ENCODE data around the gene UMAD1.

The UMAD1 gene

GRCh38 chr7:7738177-7738576, 97.6 kb downstream of the UMAD1 start:
- TF ChIP-seq REST (IDR thresholded peaks at IDR 0.05; ENCODE audit: insufficient read depth in 1 of 2, low read depth in 2 of 2, low read length in 2 of 2) (no peak), FOXP2 (optimal IDR thresholded peaks at IDR 0.05; ENCODE audit: borderline replicate concordance, extremely low read depth, extremely low read length, insufficient read depth) (no peak), TAF1 (IDR thresholded peaks at IDR 0.05; ENCODE audit: borderline replicate concordance, insufficient read depth, low read length) (no peak), POLR2AphosphoS5 (IDR thresholded peaks at IDR 0.05; ENCODE audit: low read depth, low read length) (no peak), SIN3A (IDR thresholded peaks at IDR 0.05; ENCODE audit: borderline replicate concordance, insufficient read depth, low read length) (no peak)

- TF ChIP-seq REST (IDR thresholded peaks at IDR 0.05; ENCODE audit: insufficient read depth in 1 of 2, low read depth in 2 of 2, low read length in 2 of 2): no peak
- TF ChIP-seq SIN3A (IDR thresholded peaks at IDR 0.05; ENCODE audit: borderline replicate concordance, insufficient read depth, low read length): no peak
- no peak for TF ChIP-seq FOXP2 (optimal IDR thresholded peaks at IDR 0.05; ENCODE audit: borderline replicate concordance, extremely low read depth, extremely low read length, insufficient read depth)
- TF ChIP-seq TAF1 (IDR thresholded peaks at IDR 0.05; ENCODE audit: borderline replicate concordance, insufficient read depth, low read length): no peak
- no peak for TF ChIP-seq POLR2AphosphoS5 (IDR thresholded peaks at IDR 0.05; ENCODE audit: low read depth, low read length)
Measured at GRCh38 chr7:7738622-7739021, 98.1 kb downstream of the UMAD1 start.

GRCh38 chr7:7739204-7740036, 98.9 kb downstream of the UMAD1 start:
- no peak for TF ChIP-seq REST (IDR thresholded peaks at IDR 0.05; ENCODE audit: insufficient read depth in 1 of 2, low read depth in 2 of 2, low read length in 2 of 2)
- TF ChIP-seq POLR2AphosphoS5 (IDR thresholded peaks at IDR 0.05; ENCODE audit: low read depth, low read length): no peak
- no peak for TF ChIP-seq FOXP2 (optimal IDR thresholded peaks at IDR 0.05; ENCODE audit: borderline replicate concordance, extremely low read depth, extremely low read length, insufficient read depth)
- no peak for TF ChIP-seq SIN3A (IDR thresholded peaks at IDR 0.05; ENCODE audit: borderline replicate concordance, insufficient read depth, low read length)
- TF ChIP-seq TAF1 (IDR thresholded peaks at IDR 0.05; ENCODE audit: borderline replicate concordance, insufficient read depth, low read length): no peak

GRCh38 chr7:7740037-7740355, 99.4 kb downstream of the UMAD1 start:
- TF ChIP-seq SIN3A (IDR thresholded peaks at IDR 0.05; ENCODE audit: borderline replicate concordance, insufficient read depth, low read length) (no peak), POLR2AphosphoS5 (IDR thresholded peaks at IDR 0.05; ENCODE audit: low read depth, low read length) (no peak)

GRCh38 chr7:7742223-7742622, 101.7 kb downstream of the UMAD1 start:
- TF ChIP-seq TAF1 (IDR thresholded peaks at IDR 0.05; ENCODE audit: borderline replicate concordance, insufficient read depth, low read length) (no peak), SIN3A (IDR thresholded peaks at IDR 0.05; ENCODE audit: borderline replicate concordance, insufficient read depth, low read length) (no peak), REST (IDR thresholded peaks at IDR 0.05; ENCODE audit: insufficient read depth in 1 of 2, low read depth in 2 of 2, low read length in 2 of 2) (no peak), POLR2AphosphoS5 (IDR thresholded peaks at IDR 0.05; ENCODE audit: low read depth, low read length) (no peak), FOXP2 (optimal IDR thresholded peaks at IDR 0.05; ENCODE audit: borderline replicate concordance, extremely low read depth, extremely low read length, insufficient read depth) (no peak)
